Endothelial cell (in vitro differentiated cells): Measurements from ENCODE around the gene GSTM3. TPM values are rescaled to one million over a fixed set of nuclear protein-coding genes. Genes with fewer than 3 reads are reported as not detected.
A peak's percentile ranks its signal among the peaks of the same experiment; 100 is the strongest.

ENCODE experiments used
- DNase-seq: peaks from one replicate; pipeline ENCODE4 v3.0.0; 2021; ENCODE audit warnings: low spot score
- H3K27ac Mint-ChIP-seq: one replicate; pipeline ENCODE4 v1.8.0; 2021; ENCODE audit warnings: mixed read lengths, inconsistent platforms; ENCODE audit not compliant: unreplicated experiment
- H3K27me3 Mint-ChIP-seq: one replicate; pipeline ENCODE4 v1.8.0; 2021; ENCODE audit warnings: mild to moderate bottlenecking, moderate library complexity, mixed read lengths, inconsistent platforms; ENCODE audit not compliant: unreplicated experiment
- H3K36me3 Mint-ChIP-seq: one replicate; pipeline ENCODE4 v1.8.0; 2021; ENCODE audit warnings: mild to moderate bottlenecking, low read depth, mixed read lengths, inconsistent platforms; ENCODE audit not compliant: unreplicated experiment
- H3K4me1 Mint-ChIP-seq: one replicate; pipeline ENCODE4 v1.8.0; 2021; ENCODE audit warnings: mild to moderate bottlenecking, mixed read lengths, inconsistent platforms; ENCODE audit not compliant: unreplicated experiment
- H3K4me3 Mint-ChIP-seq: one replicate; pipeline ENCODE4 v1.8.0; 2021; ENCODE audit warnings: mild to moderate bottlenecking, mixed read lengths, inconsistent platforms; ENCODE audit not compliant: unreplicated experiment
- H3K9me3 Mint-ChIP-seq: one replicate; pipeline ENCODE4 v1.8.0; 2021; ENCODE audit warnings: mixed read lengths, inconsistent platforms; ENCODE audit not compliant: unreplicated experiment
- CTCF ChIP-seq: fragments of 200-600 bp; sonication (generic); IDR thresholded peaks from one replicate; pipeline ENCODE4 v1.5.0; 2021; ENCODE audit warnings: antibody characterized with exemption; ENCODE audit not compliant: unreplicated experiment
- total RNA-seq: library from RNA; stranded (reverse); fragmentation: NEBNext Ultra II Directional; extraction: Animal tissue kit (Norgen Biotek cat#: 25700); gene quantifications from one replicate; pipeline ENCODE4 v1.2.1, GENCODE V29; 2021; ENCODE audit not compliant: unreplicated experiment

The GSTM3 gene
- total RNA-seq, 1 donor from 2014 or later, result 6.9 TPM

- H3K4me1 Mint-ChIP-seq, result peaks cover 6% of the 10 kb centered on the region
Observed at GRCh38 chr1:109732390-109732881, 8.4 kb downstream of the GSTM3 start.

DNA sequence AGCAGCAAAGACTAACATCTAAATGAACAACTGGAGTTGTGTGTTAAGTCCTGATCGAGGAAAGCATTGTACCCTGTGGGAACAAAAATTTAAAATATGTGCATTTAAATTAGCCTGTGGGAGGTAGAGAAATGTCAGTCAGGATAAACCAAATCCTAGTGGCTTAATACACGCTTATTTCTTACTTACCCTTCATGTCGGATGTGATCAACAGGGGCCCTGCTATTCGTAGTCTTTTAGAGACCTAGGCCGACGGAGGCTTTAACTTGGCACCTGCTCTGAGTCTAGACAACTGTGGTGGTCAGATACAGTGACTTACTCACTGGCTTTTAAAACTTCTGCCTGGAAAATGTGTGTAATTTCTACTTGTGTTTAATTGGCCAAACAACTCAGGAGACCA is 10.2 kb downstream of the GSTM3 start:
- DNase-seq, result no peak
- no peak for TF ChIP-seq CTCF
- H3K36me3 Mint-ChIP-seq, result peaks cover 18% of the 10 kb centered on the region
- no peak overlapping the region for H3K27ac Mint-ChIP-seq
- H3K27me3 Mint-ChIP-seq, result peaks cover 4% of the 10 kb centered on the region
- H3K4me3 Mint-ChIP-seq, result no peak overlapping the region
- H3K9me3 Mint-ChIP-seq, result peaks cover 5% of the 10 kb centered on the region
- H3K4me1 Mint-ChIP-seq, result peaks cover 6% of the 10 kb centered on the region

More at GRCh38 chr1:109732390-109732881, 8.4 kb downstream of the GSTM3 start:
- H3K27me3 Mint-ChIP-seq, result peaks cover 1% of the 10 kb centered on the region
- no peak overlapping the region for H3K4me3 Mint-ChIP-seq
- no peak for TF ChIP-seq CTCF
- no peak for DNase-seq
- H3K36me3 Mint-ChIP-seq, result peaks cover 15% of the 10 kb centered on the region
- no peaks in the 10 kb centered on the region for H3K9me3 Mint-ChIP-seq
- H3K27ac Mint-ChIP-seq, result no peak overlapping the region

GRCh38 chr1:109728870-109729269 is 12.0 kb downstream of the GSTM3 start:
- Mint-ChIP-seq H3K4me3 (no peak overlapping the region), H3K36me3 (peaks cover 16% of the 10 kb centered on the region), H3K27ac (no peak overlapping the region), H3K4me1 (peaks cover 6% of the 10 kb centered on the region), H3K9me3 (peaks cover 5% of the 10 kb centered on the region), H3K27me3 (peaks cover 3% of the 10 kb centered on the region)
- DNase-seq, result no peak
- TF ChIP-seq CTCF, result no peak

DNA sequence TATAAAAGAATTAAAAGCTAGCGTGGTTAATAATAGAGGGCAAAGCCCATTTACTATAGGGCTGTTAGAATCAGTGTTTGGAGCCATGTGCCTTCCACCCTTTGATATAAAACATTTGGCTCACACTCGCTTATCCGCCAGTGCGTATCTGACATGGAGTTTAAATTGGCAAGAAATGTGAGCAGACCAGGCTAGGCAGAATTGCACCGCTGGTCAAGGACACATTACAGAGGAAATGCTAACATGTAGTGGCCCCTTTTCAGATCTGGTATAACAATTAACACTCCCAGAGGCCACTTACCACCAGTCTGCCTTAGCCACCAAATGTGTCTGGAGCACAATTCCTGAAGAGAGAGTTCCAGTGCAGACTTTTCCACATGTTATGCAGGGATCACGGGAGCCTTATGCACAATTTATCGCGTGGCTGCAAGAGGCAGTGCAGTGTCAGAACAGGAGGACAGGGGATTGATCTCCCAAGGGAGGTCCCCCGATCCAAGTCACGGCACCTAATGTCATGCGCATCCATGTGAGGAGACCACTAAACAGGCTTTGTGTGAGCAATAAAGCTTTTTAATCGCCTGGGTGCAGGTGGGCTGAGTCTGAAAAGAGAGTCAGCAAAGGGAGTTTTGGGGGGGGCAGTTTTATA is 14.0 kb downstream of the GSTM3 start:
- no peak for DNase-seq
- Mint-ChIP-seq H3K27me3 (peaks cover 3% of the 10 kb centered on the region), H3K36me3 (peaks cover 12% of the 10 kb centered on the region), H3K4me1 (peaks cover 6% of the 10 kb centered on the region), H3K27ac (no peak overlapping the region), H3K4me3 (no peak overlapping the region), H3K9me3 (peaks cover 5% of the 10 kb centered on the region)
- TF ChIP-seq CTCF, result no peak

GRCh38 chr1:109726007-109726406 is 14.8 kb downstream of the GSTM3 start:
- no peak for TF ChIP-seq CTCF
- no peak for DNase-seq
- peaks cover 6% of the 10 kb centered on the region for H3K4me1 Mint-ChIP-seq
- H3K9me3 Mint-ChIP-seq, result peaks cover 5% of the 10 kb centered on the region
- H3K27ac Mint-ChIP-seq, result no peak overlapping the region
- peaks cover 12% of the 10 kb centered on the region for H3K36me3 Mint-ChIP-seq
- peaks cover 3% of the 10 kb centered on the region for H3K27me3 Mint-ChIP-seq
- H3K4me3 Mint-ChIP-seq, result peak overlapping the region; percentile 27
